ENCODE data around the gene SPATS1.

Gene SPATS1

GRCh38 chr6:44298864-44299263 is 43.6 kb upstream of the SPATS1 start:
- DNase-seq (ENCODE audit: low read depth) = no peak
- no peak for TF ChIP-seq CTCF (IDR thresholded peaks at IDR 0.05; ENCODE audit: control insufficient read depth, insufficient read depth, low read depth, low read length, missing control alignments)
- H3K4me3 ChIP-seq (ENCODE audit: control insufficient read depth, low read depth, low read length) = no peak overlapping the region

GRCh38 chr6:44300292-44300823 is 42.1 kb upstream of the SPATS1 start:
- no peak for DNase-seq (ENCODE audit: low read depth)
- no peak overlapping the region for H3K4me3 ChIP-seq (ENCODE audit: control insufficient read depth, low read depth, low read length)
- no peak for TF ChIP-seq CTCF (IDR thresholded peaks at IDR 0.05; ENCODE audit: control insufficient read depth, insufficient read depth, low read depth, low read length, missing control alignments)

- no peak for DNase-seq (ENCODE audit: low read depth)
- TF ChIP-seq CTCF (IDR thresholded peaks at IDR 0.05; ENCODE audit: control insufficient read depth, insufficient read depth, low read depth, low read length, missing control alignments) = no peak
- no peak overlapping the region for H3K4me3 ChIP-seq (ENCODE audit: control insufficient read depth, low read depth, low read length)
Measured at GRCh38 chr6:44301106-44301505, 41.3 kb upstream of the SPATS1 start.

- no peak overlapping the region for H3K4me3 ChIP-seq (ENCODE audit: control insufficient read depth, low read depth, low read length)
- DNase-seq (ENCODE audit: low read depth) = no peak
- TF ChIP-seq CTCF (IDR thresholded peaks at IDR 0.05; ENCODE audit: control insufficient read depth, insufficient read depth, low read depth, low read length, missing control alignments) = no peak
Measured at GRCh38 chr6:44301782-44302564, 40.5 kb upstream of the SPATS1 start.

- DNase-seq (ENCODE audit: low read depth) = no peak
- TF ChIP-seq CTCF (IDR thresholded peaks at IDR 0.05; ENCODE audit: control insufficient read depth, insufficient read depth, low read depth, low read length, missing control alignments) = no peak
- H3K4me3 ChIP-seq (ENCODE audit: control insufficient read depth, low read depth, low read length) = no peak overlapping the region
Measured at GRCh38 chr6:44302856-44303255, 39.6 kb upstream of the SPATS1 start.

GRCh38 chr6:44303842-44304241 is 38.6 kb upstream of the SPATS1 start:
- no peak overlapping the region for H3K4me3 ChIP-seq (ENCODE audit: control insufficient read depth, low read depth, low read length)
- no peak for TF ChIP-seq CTCF (IDR thresholded peaks at IDR 0.05; ENCODE audit: control insufficient read depth, insufficient read depth, low read depth, low read length, missing control alignments)
- DNase-seq (ENCODE audit: low read depth) = no peak
